NCI-H2081 treated with DMSO at 0.1 percent for 48 hours (cell line): Measurements from ENCODE around the gene MRPS9.
A peak's percentile ranks its signal among the peaks of the same experiment; 100 is the strongest.

Experiments
- DNase-seq: peaks from one replicate; lab custom pipeline; 2025; lab: John Stamatoyannopoulos, UW

The MRPS9 gene

DNA sequence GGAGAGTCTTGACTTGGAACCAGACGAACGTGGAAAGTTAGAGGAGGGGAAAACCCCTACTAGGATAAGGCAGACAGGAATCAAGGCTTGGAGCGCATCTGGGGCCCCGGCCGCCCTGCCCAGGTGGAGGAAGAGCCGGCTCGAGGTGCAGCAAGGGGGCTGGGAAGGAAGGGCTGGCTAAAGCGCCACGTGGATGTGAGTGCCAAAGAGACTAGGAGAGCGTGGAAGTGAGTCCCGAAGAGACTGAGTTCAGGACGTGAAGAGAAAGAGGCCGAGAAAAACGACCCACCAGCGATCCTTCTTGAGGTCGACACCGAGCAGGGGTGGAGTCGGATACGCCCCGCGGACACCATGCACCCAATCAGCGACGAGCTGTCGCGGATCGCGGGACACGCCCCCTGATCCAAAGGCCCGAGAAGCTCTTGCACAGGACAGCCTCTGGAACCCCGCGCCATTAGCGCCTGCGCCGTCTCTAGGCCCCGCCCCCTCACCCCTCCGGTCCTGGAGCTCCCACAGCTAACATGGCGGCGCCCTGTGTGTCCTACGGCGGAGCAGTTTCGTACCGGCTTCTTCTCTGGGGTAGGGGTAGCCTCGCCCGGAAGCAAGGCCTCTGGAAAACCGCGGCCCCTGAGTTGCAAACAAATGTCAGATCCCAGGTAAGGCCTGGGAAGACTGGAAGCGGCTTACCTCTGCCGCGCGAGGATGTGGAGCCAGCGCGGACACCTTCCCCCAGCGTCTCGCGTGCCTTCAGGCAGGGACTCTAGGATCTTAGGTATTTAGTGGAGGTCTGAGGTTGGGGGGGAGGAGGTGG is at the start of gene MRPS9:
Gene MRPS9, plus strand, starts transcription at position 498 of the 811 bp plus-strand sequence. Its CDS starts 24 bp downstream, at position 522.
- peak; percentile 68 for DNase-seq

DNA sequence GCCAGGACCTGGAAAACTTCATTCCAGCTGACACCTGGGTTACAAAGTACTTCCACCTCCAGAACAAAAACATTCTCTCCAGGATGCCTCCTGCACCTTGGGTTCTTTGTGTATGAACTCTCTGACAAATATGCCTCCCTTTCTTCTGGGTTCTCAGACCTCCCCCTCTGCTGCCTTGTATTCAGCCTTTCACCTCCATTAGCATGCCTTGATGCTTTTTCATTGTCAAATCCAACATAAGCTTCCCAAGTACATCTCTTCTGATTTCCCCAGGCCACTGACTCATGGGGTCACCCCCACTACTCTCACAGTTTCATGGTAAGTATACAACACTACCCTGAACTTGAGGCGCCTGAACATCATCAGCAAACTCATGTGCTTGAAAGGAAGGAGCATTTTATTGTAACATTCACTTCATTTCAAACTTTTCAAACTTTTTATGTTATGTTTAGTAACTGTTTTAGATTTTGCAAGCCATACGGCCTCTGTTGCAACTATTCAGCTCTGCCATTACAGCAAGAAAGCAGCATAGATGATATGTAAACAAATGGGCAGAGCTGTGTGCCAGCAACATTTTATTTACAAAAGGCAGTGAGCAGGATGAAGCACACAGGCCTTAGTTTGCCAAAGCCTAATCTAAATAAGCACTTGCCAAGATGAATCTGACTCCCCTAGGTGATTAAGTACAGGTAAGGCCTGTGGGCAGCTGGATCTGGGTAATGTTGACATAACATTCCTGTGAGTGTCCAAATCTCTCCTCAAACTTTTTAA is 32.5 kb upstream of the MRPS9 start:
- peak; percentile 69 for DNase-seq

DNA sequence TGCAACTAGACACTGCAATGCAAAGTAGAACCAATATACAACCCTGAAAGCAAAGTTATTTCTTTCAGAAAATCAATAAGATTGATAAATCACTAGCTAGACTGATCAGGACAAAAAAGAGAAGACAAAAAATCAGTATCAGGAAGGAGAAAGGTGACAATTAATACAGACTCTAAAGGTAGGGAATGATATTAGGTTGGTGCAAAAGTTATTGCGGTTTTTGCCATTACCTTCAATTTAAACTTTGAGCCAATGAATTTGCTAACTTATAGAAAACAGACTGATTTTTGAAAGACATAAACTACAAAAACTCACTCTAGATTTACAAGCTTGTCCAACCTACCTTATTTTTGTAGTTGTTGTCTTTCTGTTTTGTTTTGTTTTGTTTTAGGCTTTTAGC is 30.5 kb upstream of the MRPS9 start:
- no peak for DNase-seq

DNA sequence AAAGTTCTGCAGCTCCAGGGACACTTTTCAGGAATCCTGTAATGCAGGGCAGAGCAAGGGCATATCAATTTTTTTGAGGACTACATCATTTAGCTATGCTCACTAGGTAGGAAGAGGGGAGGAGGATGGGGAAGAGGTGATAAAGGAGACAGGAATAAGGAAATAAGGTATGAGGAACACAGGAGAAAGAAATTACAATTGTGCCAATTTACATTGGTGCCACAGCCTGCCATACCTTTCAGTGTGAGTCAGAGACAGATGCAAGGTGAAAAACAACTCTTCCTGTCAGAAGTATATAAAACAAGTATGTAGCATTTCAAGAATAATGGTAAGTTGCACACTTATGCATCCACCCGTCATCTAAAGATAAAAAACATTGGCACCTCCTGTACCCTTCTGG is 5.4 kb upstream of the MRPS9 start:
- no peak for DNase-seq

DNA sequence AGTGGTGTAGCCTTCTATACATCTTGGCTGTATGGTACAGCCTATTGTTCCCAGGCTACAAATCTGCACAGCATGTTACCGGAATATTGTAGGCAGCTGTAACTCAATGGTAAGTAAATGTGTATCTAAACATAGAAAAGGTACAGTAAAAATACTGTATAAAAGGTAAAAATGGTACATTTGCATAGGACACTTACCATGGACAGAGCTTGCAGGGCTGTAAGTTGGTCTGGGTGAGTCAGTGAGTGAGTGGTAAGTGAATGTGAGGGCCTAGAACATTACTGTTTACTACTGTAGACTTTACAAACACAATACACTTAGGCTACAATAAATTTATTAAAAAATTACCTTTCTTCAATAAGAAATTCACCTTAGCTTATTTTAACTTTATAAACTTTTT is 3.7 kb upstream of the MRPS9 start:
- peak; percentile 25 for DNase-seq

DNA sequence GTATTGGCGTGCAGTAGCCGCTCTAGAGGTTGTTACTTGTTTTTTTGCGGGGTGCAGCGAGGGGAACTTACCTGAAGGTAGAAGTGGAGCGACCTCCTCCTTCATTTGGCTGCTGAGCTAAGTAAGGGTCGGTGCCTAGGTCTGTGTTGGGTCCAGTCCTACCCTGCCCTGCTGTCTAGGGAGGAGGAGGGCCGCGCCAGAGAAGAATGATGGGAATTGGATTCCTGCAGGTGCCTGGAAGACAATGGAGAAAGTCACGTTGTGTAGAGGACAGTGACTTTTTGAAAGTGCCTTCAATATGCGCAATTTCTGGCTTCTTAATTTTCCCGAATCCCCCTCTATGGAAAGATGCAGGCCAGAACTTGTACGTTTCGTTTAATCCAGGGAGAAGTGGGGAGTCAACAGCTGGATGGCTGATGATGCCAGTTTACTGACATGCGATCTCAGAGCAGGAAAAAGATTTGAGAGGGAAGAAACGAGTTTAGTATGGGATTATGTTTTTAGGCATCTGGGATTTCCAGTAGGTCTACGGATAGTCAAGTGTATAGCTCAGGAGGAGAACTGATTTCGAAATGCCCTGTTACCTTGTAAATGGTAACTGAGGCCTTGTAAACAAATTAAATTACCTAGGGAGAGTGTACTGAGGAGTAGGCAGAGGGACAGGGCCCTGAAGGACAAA is 653 bp downstream of the MRPS9 start:
- no peak for DNase-seq

DNA sequence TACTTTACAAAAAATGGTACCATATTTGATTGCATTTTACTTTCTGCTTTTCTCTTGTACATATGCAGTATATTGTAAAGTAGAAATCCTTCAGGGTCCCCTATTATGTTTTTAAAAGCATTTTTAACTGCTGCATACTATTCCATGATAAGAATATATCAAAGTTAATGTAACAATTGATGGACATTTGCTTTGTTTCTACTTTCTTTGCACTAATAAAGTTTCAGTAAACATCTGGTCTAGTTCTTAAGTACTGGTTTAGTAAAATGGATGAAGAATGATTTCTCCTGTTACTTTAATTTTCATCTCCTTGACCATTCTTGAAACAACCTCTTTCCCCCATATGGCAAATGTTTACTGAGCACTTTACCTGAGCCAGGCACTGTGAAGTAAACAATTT is 1.7 kb downstream of the MRPS9 start:
- no peak for DNase-seq

DNA sequence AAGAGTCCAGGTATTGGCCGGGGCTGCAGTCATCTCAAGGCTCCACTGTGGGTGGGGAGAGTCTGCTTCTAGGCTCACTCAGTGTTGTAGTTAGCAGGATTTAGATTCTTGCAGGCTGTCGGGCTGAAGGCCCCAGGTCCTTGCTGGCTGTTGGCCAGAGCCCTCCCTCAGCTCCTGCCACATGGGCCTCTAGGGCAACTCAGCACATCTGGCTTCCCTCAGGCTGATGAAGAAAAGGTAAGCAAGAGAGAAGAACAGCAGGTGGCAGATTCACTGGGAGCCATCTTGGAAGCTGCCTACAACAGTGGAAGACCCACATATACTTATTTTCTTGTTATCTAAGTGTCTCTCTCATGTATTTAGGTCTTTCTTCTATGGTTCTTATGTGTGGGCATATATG is 4.3 kb downstream of the MRPS9 start:
- no peak for DNase-seq

DNA sequence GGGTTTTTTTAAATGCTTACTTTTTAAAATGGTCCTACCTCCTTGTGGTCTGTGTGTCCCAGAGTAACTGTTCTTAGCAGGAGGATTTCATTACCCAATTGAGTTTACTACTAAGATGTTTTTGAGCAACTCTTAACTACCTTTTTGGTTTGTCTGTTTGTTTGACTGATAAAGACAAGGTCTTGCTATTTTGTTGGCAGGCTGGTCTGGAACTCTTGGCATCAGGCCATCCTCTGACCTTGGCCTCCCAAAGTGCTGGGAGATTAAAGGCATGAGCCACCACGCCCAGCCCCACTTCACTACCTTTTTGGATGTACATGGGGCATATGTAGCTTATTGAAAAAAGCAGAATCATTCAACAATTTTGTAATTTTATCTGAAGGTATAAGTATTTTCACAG is 14.9 kb downstream of the MRPS9 start:
- no peak for DNase-seq

DNA sequence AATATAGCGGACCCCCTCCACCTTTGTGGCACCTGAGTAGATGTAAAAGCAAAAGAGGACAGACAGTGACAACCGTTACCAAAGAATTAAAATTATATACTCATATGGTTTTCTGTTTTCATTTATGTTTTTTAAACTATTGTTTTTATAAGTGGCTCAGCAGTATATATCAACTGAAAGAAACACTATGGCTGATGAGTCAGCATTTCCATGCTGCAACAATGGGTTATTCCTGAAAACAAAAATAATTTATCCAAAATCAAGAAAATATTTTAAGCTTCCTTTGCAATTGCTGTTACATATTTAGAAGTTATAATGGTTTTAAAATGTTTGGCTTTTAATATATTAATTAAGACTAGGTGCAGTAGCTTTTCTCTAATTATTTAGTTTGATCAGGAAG is 17.7 kb downstream of the MRPS9 start:
- DNase-seq: no peak

DNA sequence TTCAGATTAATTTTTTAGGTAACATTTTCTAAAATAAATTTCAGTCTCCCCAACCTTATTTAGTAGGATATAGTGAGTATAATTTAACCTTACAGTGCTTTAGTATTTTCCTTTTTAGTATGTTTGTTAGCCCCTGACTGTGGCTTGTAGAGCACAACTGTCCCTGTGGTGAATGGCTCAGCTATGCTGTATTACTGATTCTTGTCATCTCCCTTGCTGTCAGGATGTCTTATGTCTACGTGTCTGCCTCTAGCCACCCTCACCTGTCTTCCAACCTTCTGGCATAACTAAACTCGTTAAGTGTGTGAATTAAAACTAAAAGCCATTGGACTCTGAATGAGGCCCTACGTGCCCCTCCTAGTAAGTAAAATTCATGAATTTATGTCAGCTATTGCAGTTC is 18.4 kb downstream of the MRPS9 start:
- DNase-seq: no peak

DNA sequence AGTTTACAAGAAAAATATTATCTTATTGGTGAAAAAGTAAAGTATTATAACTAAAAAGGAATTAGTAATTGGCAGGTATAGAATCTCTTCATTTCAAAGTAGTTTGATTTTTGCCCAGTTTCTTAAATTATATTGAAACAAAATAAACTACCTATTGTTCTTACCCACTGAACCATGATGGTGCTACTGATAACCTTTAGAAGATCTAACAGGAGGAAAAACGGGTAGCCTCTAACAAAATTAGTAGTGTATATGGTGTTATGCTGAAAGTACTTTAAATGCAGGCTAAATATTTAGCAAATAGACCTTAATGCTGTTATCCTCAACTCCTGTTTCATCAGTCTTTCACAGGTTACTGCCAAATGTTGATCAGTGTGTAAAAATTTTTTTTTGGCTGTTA is 19.1 kb downstream of the MRPS9 start:
- no peak for DNase-seq

DNA sequence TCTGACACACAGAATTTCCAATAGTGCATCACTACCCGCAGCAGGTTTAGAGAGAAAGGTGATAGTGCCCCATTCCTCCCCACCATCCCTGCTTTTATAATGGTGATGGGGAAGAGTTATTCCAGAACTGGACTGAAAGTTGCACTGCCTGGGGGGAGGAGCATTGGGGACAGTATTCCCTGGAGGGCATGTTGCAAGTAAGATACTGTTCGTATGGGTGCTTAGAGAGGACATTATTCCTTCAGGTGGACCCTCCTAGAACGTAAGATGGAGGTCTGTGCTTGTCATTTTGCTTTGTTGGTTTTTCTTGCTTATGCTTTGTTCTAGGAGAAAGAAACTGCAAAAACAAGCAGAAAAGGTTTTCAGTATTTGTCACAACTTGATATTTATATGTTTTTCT is 23.7 kb downstream of the MRPS9 start:
- no peak for DNase-seq

DNA sequence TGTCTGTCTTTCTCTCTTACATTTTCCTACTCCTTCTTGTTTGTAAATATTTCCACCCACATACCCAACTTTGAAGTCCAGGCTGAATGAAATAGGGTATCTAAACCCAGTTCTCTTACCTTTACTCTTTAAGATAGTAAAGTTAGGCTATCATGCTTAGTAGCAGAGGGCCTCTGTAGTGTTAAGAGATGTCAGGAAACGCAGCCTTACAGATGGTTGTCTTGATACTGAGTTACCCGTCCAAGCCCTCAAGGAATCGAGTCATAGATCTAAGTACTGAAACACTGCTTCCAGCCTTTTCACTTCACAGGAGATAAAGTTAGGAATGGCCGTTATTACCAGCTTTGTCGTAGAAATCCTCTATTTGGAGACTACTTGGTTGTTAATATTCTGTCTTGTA is 24.3 kb downstream of the MRPS9 start:
- no peak for DNase-seq

DNA sequence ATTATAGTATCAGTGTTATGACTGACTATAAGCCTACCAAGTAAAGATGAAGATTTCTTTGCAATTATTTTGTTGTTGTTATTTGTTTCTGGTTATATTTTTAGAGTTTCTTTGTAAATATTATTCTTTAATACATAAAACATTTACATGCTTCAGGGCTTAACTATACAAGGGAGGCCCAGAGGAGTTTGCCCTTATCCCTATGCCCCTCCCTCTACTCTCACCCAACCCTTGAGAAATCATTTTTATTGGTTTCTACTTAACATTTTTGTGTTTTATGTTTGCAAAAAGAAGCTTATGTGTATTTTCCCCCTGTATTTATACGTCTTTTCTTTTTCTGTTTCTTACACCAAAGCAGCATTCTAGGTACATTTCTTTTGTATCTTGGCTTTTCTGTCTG is 30.5 kb downstream of the MRPS9 start:
- DNase-seq: no peak

DNA sequence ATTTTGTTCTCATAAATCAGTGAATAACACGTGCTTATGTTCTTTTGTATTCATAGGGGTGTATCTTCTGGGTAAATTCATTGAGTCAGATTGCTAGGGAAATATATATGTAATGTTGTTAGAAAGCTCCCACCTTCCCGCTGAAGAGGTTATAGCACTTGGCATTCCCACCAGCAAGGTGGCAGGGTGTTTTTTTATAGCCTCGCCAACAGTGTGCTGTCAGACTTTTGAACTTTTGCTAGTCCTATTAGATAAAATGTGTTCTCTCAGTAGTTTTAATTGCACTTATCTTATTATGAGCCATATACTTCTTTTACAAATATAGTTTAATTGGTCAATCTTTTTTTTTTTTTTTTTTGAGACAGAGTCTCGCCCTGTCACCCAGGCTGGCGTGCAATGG is 31.0 kb downstream of the MRPS9 start:
- DNase-seq: no peak

DNA sequence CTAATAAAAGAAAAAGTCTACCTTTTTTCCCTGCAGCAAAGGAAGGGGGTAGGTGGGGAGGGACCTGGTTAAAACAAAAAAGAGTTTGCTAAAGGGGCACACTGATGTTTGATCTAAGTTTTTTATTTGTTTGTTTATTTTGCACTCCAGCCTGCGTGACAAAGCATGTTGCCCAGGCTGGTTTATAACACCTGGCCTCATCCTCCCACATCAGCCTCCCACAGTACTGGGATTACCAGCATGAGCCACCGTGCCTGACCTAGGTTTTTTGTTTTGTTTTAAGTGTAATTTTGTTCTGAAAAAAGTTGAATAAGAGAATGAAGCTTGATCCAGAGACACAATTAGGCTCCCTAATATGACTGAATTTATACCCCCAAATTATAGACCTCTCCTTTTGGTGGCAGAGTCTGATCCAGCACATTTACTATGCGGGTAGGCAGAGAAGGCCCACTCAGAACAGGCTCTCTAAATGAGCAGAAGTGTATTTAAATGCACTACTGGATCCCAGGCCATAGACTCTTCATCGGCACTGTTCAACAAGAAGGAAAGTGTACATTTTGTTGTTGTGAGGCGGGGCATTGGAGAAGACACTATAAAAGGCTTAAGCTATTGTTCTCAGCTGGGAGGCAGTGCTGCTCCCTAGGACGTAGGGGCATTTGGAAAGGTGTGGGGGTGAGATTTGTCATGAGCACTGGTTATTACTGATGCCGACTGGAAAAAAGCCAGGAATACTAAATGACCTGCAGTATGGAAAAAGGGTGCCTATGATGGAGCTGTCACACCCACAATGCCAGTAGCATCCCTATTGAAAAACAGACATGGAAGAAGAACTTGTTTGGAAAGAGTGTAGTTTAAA is 32.4 kb downstream of the MRPS9 start:
- no peak for DNase-seq

DNA sequence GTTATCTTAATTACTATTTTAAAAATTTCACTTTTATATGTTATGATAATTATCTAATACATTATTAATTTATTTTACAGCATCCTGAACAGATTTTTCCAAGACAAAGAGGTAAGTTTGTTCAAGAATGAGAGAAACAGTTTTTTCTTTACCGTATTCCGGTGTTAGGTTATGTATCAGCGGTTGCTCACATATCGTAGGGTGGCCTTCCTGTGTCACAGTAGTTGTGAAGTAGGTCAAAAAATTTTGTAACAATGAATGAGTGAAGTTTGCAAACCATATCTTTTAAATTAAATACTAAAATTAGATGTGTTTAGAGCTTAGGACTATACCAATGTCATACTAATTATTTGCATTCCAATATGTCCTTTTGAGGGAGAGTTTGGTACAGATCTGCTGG is 33.5 kb downstream of the MRPS9 start:
- no peak for DNase-seq

DNA sequence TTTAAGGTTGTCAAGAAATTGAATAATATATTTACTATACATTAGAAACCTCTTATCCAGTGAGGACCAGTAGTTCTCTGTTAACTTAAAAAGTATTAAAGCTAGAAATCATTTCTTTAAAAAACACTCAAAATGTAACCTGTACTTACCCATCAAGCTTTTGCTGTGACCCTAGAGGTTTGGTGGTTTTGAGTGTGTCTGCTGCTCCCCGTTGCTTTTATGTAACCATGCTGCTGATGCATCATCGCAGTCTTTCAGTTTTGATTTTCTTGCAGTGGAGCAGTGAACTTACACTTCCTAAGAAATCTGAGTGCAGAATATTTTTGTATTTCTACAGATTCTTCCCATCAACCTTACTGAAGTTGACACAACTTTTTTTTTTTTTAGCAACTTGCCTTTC is 34.2 kb downstream of the MRPS9 start:
- no peak for DNase-seq

DNA sequence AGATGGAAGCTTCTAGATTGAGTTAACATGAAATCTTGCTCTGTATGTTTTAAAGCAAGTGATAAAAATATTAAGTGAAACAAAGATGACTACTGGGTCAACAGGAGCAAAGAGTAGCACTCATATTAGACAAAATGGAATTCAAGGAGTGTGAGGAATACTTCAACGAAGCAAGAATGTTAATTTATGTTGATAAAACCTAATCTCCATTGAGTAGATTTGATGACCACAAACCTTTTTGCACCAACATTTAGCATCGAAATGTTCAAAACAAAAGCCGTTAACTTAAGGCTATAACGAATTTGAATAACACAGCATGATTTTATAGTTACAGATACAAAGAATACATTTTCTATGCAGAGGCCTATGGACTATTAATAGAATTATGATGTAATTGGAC is 35.7 kb downstream of the MRPS9 start:
- no peak for DNase-seq

DNA sequence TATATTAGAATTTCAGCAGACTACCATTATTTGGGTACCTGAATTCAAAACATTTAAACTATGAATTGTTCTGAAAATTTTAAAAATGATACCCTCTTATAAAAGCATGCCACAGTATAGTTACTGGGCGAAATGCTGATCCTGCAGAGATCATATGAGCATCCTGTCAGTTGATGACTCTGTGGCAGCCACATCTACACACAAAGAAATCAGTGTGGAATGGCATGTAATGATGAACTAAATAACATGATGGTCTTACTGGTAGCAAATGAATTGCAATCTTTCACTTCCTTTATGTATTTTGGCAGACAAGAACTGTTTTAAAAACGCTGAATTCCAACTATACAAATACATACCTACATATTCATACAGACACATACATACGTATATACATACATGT is 38.3 kb downstream of the MRPS9 start:
- DNase-seq: no peak

DNA sequence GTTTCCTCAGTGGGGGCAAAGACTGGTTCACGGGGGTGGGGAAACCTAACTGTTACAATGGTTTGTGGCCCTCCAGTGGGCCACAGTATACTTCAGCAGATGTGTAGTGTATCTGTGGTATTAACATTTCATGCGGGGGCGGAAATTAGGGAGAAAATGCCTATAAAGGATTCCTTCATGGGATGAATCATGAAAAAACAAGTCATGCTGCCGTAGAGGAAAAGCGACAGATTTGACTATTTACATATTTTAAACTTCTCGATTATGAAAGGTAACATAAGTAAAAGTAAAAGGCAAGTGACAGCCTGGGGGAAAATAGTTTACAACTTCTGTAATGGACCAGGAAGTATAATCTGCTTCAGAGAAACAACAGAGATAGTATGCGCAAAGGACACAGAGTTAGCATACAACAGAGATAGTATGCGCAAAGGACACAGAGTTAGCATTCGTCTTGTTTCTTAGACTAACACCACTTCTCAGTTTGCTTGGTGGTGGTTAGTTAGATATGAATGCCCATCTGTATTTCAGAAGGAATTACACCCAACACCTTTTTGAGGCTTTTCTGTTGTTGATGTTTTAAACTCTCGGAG is 41.1 kb downstream of the MRPS9 start:
- DNase-seq: no peak
